Colon (tissue), 2 donors: ENCODE measurements around the gene KRTAP12-1.

ENCODE experiments used
- FAIRE-seq: peaks from 2 replicates; lab custom pipeline; 2012; peaks lifted over from hg19 to GRCh38; lab: Jason Lieb, UNC
- donor health status: control.
- donor health status: control.

The KRTAP12-1 gene, protein sequence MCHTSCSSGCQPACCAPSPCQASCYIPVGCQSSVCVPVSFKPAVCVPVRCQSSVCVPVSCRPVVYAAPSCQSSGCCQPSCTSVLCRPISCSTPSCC

DNA sequence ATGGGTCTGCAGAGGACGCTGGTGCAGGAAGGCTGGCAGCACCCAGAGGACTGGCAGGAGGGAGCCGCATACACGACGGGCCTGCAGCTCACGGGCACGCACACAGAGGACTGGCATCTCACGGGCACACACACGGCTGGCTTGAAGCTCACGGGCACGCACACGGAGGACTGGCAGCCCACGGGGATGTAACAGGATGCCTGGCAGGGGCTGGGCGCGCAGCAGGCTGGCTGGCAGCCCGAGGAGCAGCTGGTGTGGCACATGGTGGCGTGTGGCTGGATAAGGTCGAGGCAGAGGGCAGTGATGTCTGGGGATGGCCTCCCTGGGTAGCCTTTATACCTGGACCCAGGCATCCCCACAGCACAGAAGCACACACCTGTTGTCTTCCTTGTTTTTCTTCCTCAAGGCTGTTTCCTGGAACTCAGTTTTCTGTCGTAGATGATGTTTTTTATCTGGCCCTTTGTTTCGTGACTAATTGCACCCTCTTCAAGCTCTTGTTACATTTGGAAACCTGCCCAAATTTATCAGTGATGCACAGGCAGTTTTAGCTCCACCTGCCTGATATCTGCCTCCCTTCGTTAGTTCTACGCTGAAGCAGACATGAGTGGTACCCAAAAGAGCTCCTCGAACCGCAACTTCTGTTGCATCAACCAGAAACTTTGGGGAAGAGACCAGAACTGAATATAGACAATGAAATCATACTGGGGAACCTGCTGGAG is at the start of gene KRTAP12-1:
Gene KRTAP12-1 (minus strand): TSS at position 303 of the 719 bp plus-strand sequence. CDS start 40 bp downstream, at position 263.
- no peak for FAIRE-seq

DNA sequence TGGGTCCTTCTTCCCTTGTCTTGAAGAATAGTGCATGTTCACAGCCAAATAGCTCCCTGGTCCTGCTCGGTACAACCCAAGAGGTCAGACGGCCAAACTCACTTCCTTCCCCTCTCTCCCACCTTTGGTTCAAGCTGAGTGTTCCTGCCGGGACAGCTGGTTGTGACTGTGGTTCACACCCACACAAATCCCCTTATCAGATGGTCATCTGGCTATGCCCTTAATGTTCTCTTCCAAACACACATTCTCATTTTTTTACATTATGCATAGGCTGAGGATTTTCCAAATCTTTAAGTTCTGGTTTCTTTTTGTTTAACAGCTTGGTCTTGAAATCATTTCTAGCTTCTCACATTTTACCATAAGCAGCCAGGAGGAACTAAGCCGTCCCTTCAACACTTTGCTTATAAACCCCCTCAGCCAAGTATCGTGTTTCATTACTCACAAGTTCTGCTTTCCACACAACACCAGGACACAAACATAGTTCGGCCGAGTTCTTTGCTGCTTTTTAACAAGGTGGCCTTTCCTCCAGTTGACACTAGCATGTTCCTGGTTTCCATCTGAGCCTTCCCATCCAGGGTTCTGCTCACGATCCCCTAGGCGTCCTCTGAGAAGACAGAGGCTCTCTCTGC is 49.1 kb upstream of the KRTAP12-1 start:
- no peak for FAIRE-seq

DNA sequence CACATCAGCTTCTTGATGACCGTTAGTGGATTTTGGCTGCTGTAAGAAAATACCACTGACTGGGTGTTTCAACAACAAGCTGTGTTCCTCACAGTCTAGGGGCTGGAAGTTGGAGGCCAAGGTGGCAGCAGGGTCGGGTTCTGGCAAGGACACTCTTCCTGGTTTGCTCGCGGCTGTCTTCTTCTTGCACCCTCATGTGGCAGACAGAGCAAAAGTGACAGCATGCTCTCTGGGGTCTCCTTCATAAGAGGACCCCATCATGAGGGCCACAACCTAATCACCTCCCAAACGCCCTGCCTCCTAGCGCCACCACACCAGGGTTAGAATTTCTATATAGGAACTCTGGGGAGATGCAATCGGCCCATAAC is 48.0 kb upstream of the KRTAP12-1 start:
- no peak for FAIRE-seq

DNA sequence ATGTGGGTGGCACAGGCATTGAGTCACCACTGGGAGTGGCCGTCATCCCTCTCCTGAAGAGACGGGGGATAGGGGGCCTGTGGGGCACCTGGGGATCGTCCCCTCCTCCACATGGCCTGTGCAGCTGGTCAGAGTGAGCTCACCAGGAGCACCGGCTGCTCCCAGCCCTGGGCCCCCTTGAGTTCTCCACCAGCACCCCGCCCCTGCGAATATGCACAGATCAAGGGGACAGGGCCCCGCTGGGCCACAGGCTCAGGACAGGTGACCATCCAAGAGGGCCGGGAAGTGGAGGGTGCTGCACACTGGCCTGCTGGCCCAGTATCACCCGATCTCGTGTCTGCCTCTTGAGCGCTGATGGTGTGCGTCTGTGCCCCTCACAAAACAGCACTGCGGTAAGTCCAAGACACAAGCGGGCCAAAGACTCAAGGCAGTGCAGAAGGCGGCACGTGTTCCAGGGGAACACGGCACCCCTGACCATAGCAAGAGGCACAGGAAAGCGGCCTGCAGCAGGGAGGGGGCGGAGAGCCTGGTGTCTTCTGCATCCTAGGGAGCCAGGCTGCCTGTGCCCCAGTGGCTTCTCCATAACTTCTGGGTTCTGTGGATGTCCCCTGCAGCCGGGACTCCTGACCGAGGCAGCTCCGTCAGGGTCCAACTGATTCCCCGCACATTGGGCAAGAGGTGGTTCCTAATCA is 47.5 kb upstream of the KRTAP12-1 start:
- FAIRE-seq, result no peak

DNA sequence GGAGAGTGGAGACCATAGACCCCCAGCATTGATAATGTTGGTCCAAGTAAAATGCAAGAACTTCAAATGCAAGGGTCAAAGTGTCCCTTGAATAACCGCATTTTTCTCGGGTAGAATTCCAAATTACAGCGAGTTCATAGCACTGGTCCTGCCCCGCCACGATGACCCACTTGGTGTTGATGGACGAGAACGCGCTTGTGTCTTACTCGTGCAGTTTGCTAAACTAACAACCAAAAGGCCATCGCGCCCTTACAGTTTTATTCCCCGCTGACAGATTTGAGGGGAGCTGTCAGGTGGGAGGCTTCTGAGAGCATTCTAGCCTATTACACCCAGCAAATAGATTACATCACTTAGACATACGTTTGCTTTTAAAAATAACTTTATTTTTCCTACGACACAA is 46.8 kb upstream of the KRTAP12-1 start:
- no peak for FAIRE-seq

DNA sequence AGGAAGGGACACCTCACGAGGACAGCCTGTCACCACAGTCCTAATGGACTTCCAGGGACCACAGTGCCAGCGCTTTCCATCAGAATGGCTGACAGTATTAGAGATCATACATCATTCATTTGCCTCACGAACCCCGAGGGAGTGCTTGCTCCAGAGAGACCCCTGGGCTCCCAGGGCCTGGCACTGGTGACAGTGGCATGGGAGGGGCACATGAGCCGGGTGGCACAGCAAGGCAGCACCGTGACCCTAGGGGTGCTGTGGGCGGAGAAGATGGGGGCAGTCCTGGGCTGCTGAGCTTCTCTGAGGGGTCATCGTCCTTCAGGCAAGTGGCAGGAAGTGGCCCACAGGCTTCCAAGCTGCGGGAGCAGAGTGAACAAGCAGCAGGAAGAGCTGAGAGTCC is 45.8 kb upstream of the KRTAP12-1 start:
- no peak for FAIRE-seq

DNA sequence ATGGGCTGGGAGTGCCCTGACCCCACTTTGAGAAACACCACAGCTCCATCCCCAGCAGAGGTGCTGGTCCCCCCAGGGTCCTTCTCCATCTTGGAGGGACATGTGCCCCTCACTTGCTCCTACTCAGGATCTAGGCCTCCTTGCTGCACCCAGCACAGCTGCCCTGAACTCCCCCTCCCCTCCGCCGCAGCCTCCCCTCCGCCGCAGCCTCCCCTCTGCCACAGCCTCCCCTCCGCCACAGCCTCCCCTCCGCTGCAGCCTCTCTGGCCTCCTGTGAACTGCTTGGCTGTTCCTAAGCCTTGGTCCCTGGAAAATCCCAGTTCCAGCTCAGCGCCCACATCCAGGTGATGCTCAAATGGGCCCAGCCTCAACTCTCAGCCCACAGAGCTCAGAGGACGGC is 45.4 kb upstream of the KRTAP12-1 start:
- FAIRE-seq, result no peak

DNA sequence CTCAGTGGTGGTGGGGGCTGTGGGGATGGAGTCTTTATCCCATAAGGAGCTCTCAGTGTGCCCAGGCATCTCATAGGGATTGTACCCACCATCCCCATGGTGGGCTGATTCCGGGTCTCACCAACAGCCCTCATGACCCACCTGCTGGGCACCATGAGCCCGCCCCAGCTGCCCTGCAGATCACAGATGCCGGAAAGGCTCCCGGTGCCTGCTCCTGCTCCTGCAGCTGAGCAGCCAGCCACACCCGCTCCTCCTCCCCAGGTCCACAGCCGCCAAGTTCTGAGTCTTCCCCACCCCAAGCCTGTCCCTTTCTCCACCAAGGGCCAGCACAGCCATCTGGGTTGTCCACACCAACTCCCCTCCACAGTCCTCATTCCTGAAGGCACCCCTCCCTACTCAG is 44.9 kb upstream of the KRTAP12-1 start:
- no peak for FAIRE-seq

DNA sequence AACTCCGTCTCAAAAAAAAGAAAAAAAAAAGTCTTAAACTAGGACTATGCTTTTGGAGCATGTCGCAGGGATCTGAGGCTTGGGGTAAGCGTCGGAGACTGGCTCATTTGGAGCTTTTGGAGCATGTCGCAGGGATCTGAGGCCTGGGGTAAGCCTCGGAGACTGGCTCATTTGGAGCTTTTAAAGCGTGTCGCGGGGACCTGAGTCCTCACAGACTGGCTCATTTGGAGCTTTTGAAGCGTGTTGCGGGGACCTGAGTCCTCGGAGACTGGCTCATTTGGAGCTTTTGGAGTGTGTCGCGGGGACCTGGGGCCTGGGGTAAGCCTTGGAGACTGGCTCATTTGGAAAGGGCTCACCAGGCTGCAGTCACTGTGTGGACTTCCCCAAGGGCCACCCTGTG is 43.0 kb upstream of the KRTAP12-1 start:
- FAIRE-seq, result no peak

DNA sequence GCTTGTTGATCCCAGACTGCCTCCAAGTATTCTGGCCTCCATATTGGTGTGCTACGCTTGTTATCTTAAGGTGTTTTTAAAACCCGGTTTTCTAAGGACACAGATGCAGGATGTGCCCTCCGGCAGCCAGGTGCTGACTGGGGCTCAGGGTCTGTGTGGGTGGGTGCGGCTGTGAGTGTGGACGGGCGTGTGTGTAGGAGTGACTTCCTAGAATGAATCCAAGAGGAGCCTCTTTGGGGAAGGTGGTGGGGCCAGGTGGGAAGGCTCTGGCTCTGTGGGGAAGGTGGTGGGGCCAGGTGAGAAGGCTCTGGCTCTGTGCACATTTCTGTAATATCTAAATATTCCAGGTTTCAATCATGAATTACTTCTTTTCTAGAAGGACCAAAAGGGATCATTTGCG is 42.2 kb upstream of the KRTAP12-1 start:
- FAIRE-seq, result no peak

DNA sequence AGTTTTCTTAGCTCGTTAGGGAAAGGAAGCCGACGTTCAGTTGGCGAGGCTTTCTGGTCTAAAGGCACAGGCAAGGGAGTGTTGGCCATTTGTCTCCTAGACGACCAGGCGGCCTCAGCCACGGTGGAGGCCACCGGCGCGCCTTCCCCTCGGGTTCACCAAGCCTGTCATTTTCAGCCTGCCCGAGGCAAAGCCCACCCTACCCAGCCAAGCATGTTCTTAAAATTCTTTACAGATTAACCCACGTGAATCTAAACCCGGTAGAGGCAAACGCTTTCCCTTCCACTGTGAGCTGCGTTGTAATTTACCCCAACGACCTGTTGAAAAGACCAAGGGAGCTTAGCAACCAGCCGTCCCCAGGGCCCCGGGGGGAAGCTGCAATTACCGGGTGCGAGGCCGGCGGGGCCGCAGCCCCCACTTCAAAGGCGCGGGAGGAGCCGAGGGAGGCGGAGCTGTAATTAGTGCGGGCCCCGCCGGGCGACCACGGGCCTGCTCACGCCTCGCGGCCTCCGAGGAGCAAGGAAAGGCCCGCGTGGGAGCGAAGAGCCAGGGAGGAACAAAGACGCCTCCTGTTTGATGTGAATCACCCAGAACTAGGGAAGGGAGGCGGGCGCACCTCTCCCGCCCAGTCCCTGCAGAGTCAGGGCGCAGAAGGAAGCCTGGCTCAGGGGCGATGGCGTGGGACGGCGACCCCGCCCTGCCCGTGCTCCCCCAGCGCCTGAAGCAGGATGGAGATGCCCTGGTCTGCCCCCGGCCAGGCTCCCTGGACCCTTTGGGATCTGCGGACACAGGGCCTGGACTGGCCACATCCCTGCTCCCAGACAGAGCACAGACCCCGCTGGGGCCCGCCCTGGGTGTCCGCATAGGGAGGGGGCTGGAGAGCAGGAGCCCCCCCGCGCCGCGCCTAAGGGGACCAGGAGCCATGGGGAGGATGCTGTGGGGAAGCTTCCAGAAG is 41.5 kb upstream of the KRTAP12-1 start:
- FAIRE-seq, result no peak

DNA sequence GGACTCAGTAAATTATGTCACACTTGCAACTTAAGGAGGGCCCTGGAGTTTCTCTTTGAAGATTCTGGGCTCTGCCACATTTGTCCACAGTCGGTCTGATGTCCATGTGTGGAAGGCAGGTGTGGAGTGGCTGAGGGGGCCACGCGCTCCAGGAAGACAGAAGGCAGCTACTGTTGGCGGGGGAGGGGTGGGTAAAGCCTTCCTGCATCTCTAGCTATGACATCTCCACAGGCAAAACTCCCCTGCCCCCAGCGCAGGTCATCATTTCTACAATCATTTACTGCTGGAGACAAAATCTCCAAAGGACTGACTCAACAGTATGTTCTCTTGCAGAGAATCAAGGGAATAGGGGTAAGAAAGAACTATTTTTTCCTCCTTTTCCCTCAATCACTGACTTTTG is 40.8 kb upstream of the KRTAP12-1 start:
- FAIRE-seq, result no peak

DNA sequence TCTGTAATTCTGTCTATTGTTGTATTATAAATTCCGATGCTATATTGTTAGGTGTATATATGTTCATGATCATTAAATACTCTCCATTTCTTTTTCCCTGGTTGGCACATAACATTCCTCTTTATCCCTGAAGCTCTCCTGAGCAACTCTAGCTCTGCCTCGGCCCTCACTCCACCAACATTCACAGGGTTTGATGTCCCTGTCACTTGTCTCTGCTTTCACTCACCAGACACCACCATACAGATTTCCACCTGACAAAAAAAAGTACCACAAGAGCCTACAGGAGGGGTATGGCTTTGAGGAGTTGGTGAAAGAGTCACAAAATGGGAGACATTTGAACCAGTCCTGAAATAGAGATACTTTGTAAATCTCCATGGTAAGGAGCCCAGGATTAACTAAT is 38.2 kb upstream of the KRTAP12-1 start:
- FAIRE-seq, result no peak

DNA sequence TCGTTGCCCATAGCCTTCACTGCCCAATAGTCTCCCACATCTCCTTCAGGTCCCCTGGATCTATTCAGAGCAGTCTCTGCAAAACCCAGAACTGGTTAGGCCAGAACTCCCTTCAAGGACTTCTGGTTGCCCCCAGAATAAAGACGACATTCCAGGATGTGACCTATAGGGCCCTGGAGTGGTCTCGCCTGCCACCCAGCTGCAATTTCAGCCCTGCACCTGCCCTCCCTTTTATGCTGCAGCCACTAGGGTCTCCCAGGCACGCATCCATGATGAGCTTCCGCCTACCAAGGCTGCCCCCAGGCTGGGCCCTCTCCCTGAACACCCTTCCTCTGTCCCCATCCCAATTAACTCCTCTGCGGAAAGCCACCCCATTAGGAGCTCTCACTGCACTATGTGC is 36.6 kb upstream of the KRTAP12-1 start:
- FAIRE-seq, result no peak

DNA sequence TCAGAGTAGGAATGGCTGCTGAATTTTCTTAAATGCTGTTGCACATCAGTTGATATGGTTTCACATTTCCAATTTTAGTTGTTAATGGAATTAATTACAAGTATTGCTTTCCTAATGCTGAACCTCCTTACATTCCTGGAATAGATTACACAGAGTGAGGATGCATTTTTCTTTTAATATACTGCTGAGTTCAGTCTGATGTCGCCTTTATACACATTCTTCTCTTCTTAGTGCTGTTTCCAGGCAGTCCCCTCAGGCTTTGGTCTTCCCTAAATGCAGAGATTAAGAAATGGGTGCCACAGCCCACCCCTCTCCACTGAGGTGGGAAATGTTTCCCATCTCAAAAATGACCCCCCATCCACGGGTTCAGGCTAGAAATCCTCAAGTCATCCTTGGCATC is 36.1 kb upstream of the KRTAP12-1 start:
- no peak for FAIRE-seq

DNA sequence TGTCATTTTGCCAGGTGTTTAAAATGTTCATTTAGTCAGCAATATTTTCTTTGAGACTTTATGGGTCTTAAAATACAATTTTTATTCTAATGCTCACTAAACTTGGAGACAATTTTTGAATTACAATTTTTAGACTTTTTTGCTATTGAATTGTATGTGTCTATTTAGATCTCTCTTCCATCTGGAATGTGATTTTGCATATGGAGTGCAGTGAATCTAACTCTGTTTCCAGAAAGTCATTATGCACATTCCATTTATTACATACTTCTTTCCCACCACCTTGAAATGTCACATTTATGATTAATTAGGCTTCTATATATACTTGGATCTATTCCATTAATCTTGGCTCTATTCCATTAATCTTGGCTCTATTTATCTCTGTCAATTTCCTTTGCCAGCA is 35.0 kb upstream of the KRTAP12-1 start:
- FAIRE-seq, result no peak

DNA sequence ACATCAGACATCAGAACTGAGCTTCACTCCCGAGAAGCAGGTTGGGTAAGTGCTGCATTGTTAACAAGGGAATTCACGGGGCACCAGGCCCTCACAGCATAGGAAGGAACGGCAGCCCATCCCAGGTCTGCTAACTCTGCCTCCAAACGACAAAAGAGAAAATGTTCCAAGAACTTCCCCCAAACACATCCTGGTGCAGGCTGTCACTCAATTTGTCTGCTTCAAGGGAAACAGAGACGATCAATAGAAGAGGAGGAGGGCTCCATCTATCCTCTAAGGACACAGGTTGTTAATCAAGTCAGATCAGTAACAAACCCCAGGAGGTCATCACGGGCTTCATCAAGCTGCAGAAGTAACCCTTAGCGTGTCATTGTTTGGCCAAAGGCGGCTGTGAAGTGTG is 32.9 kb upstream of the KRTAP12-1 start:
- FAIRE-seq, result no peak

DNA sequence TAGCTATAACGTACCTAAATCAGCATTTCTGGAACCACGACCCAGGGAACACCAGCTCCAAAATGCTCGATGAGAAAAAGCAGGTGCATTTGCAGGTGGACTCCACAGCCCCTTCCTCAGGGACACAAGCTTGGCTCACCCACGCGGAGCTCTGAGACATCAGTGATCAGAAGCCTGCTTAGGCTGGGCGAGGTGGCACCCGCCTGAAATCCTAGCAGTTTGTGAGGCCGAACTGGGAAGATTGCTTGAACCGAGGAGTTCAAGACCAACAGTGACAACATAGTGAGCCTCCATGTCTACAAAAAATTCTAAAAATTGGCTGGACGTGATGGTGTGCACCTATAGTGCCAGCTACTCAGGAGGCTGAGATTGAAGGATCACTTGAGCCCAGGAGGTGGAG is 31.9 kb upstream of the KRTAP12-1 start:
- FAIRE-seq, result no peak

DNA sequence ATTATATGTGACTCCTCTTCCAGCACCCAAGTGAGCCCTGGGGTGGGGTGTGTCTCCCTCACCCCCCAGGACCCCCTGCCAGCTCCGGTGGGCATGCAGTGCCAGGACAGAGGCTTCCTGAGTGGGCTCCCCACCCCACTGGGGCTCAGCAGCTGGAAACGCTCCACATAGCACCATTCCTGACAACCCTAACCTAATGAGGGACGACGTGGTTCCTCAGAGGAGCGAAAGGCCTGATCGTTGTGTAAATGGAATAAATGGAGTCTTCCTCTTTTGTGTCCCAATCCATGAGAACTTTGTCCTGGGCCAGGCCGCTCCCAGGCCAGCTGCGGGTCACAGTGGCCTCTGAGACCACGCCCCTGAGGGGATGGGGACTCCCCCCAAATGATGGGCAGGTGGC is 31.2 kb upstream of the KRTAP12-1 start:
- no peak for FAIRE-seq

DNA sequence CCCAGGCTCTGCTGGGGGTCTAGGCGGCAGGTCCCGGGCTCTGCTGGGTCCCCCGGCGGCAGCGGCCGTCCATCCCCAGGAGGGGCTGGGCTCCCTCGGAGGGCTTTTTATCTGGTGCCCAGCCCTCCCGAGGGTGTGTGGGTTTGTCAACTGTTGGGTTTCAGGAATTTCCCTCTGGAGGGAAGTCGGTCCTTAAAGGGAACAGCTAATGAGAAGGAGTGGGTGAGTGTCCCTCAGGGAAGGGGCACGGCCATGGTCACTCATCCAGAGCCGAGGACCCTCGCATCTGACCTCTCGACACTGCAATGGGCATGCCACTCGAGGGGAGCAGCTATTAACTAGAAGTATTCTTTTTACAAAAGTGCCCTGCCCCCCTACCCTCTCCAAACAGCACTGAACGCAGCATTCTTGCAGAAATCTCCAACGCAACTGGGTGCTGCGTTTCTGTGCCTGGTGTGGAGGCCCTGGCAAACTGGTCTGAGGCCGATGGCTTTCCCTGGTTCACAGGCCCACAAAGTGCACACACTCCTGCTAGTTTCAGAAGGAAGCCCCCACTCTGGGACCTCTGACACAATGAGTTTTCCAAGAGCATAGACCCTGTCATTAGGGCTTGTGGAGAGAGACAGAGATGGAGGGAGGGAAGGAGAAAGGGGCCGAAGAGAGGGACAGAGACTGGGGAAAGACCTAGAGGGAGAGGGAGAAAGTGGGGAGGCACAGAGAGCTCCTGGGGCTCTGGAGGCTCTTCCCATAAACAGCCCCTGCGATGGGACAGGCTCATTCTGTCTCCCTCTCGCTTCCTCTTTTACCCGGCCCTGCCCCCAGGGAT is 30.5 kb upstream of the KRTAP12-1 start:
- FAIRE-seq, result no peak
